HepG2 (cell line): Measurements from ENCODE around the gene CCDC57. TPM values are rescaled to one million over a fixed set of nuclear protein-coding genes. Genes with fewer than 3 reads are reported as not detected.

Experiments used
- ATAC-seq: fragments of 200-7000 bp; cut with Tn5 transposase; 3 replicates; pipeline ENCODE4 v1.9.1; 2020; ENCODE audit warnings: mild to moderate bottlenecking, moderate library complexity
- BruUV-seq: library from RNA; stranded (reverse); fragments of 400-500 nt; replicated peaks from 2 replicates; lab custom pipeline; 2021; lab: Mats Ljungman, UMichigan
- CTCF ChIA-PET: fragments of 300-600 bp; formaldehyde crosslinking; extraction: SDS; loops from one replicate; lab custom pipeline; 2021; ENCODE audit warnings: low total read pairs, inconsistent platforms, low intra/inter-chr PET ratio; lab: Yijun Ruan, JAX
- POLR2A ChIA-PET: fragments of 350-600 bp; sonication (Branson Sonifier 250); formaldehyde crosslinking; loops from one replicate; lab custom pipeline; 2020; ENCODE audit warnings: antibody characterized with exemption, inconsistent platforms; lab: Yijun Ruan, JAX
- DNase-seq: peaks from one replicate; pipeline ENCODE4 v3.0.0-alpha.2; 2015; ENCODE audit warnings: low spot score
- FAIRE-seq: peaks from 3 replicates; lab custom pipeline; 2011; peaks lifted over from hg19 to GRCh38; lab: Jason Lieb, UNC
- H2AFZ ChIP-seq: one replicate; pipeline ENCODE4 v1.6.1; 2011; ENCODE audit warnings: low read length, inconsistent platforms
- H3K27ac ChIP-seq: fragments of 300-600 bp; 3 replicates; pipeline ENCODE4 v1.8.0; 2011; ENCODE audit warnings: mixed run types, mild to moderate bottlenecking, mixed read lengths, low read length, inconsistent platforms; ENCODE audit not compliant: insufficient read depth; ENCODE audit errors: extremely low read length
- H3K27me3 ChIP-seq, 2 experiments: fragments of 200-600 bp in 1 of 2; 2 replicates in 1 of 2; 3 replicates in 1 of 2; pipeline versions ENCODE4 v1.6.0 to v1.8.0; 2011; ENCODE audit warnings: low read length in 2 of 2, mild to moderate bottlenecking in 2 of 2, moderate library complexity in 2 of 2, inconsistent platforms in 1 of 2; ENCODE audit not compliant: insufficient read depth in 2 of 2, control insufficient read depth in 1 of 2
- H3K36me3 ChIP-seq, 2 experiments: fragments of 200-600 bp in 1 of 2; replicated peaks in 1 of 2; 2 replicates in 1 of 2; 3 replicates in 1 of 2; pipeline versions ENCODE4 v1.5.1 to v1.8.0; 2011; ENCODE audit warnings: low read length in 2 of 2, inconsistent platforms in 1 of 2; ENCODE audit not compliant: insufficient read depth in 2 of 2, control insufficient read depth in 1 of 2
- H3K4me1 ChIP-seq: 2 replicates; pipeline ENCODE4 v1.5.1; 2012; ENCODE audit warnings: low read length, inconsistent platforms; ENCODE audit not compliant: insufficient read depth
- H3K4me2 ChIP-seq: 2 replicates; pipeline ENCODE4 v1.6.0; 2011; ENCODE audit warnings: low read depth, low read length, inconsistent platforms
- H3K4me3 ChIP-seq, 3 experiments: fragments of 200-600 bp in 1 of 3; sonication (generic), shearing (Covaris generic) in 1 of 3; replicated peaks in 1 of 3; 2 replicates each; pipeline ENCODE4 v1.5.1; 2011 to 2016; ENCODE audit warnings: low read length in 3 of 3, inconsistent platforms in 2 of 3, low read depth in 2 of 3, mild to moderate bottlenecking in 2 of 3, control low read depth in 1 of 3, mixed read lengths in 1 of 3; ENCODE audit not compliant: insufficient read depth in 1 of 3
- H3K79me2 ChIP-seq: one replicate; pipeline ENCODE4 v1.6.1; 2011; ENCODE audit warnings: low read length, inconsistent platforms; ENCODE audit not compliant: insufficient read depth
- H3K9ac ChIP-seq: 2 replicates; pipeline ENCODE4 v1.6.0; 2011; ENCODE audit warnings: mild to moderate bottlenecking, low read depth, low read length, inconsistent platforms; ENCODE audit not compliant: insufficient read depth
- H3K9me3 ChIP-seq: 2 replicates; pipeline ENCODE4 v1.5.1; 2012; ENCODE audit warnings: mild to moderate bottlenecking, low read length
- H4K20me1 ChIP-seq: 2 replicates; pipeline ENCODE4 v1.6.0; 2011; ENCODE audit warnings: inconsistent platforms, mild to moderate bottlenecking, low read length, moderate library complexity; ENCODE audit not compliant: insufficient read depth
- CCAR2 ChIP-seq: fragments of 200-400 bp; formaldehyde crosslinking; optimal IDR thresholded peaks from 2 replicates; pipeline ENCODE3; 2018; ENCODE audit warnings: low read depth, mild to moderate bottlenecking, low read length, moderate library complexity
- HNRNPLL ChIP-seq: fragments of 200-400 bp; formaldehyde crosslinking; IDR thresholded peaks from 2 replicates; pipeline ENCODE4 v1.6.1; 2017; ENCODE audit warnings: mild to moderate bottlenecking, low read depth, low read length; ENCODE audit not compliant: poor library complexity, severe bottlenecking
- JUN ChIP-seq: sonication (generic); formaldehyde crosslinking; IDR thresholded peaks from 2 replicates; pipeline ENCODE4 v1.4.0; 2020; ENCODE audit warnings: mild to moderate bottlenecking, missing genetic modification reagents
- KDM2A ChIP-seq: sonication (generic); formaldehyde crosslinking; IDR thresholded peaks from 2 replicates; pipeline ENCODE4 v1.4.0; 2020; ENCODE audit warnings: low read depth, missing genetic modification reagents, borderline replicate concordance
- MXD1 ChIP-seq: sonication (generic); formaldehyde crosslinking; IDR thresholded peaks from 2 replicates; pipeline ENCODE4 v1.4.0; 2020; ENCODE audit warnings: mild to moderate bottlenecking, missing genetic modification reagents
- NFIB ChIP-seq: sonication (generic); formaldehyde crosslinking; IDR thresholded peaks from 2 replicates; pipeline ENCODE4 v1.9.0; 2021; ENCODE audit warnings: missing genetic modification reagents, mild to moderate bottlenecking, borderline replicate concordance
- PRDM10 ChIP-seq: sonication (generic); formaldehyde crosslinking; IDR thresholded peaks from 2 replicates; pipeline ENCODE4 v1.4.0; 2020; ENCODE audit warnings: low read depth, missing genetic modification reagents
- RXRA ChIP-seq: sonication (generic); formaldehyde crosslinking; IDR thresholded peaks from 2 replicates; pipeline ENCODE4 v1.5.1; 2020; ENCODE audit warnings: missing genetic modification reagents
- SALL2 ChIP-seq: sonication (generic); formaldehyde crosslinking; IDR thresholded peaks from 2 replicates; pipeline ENCODE4 v1.8.1; 2023; ENCODE audit warnings: mild to moderate bottlenecking, missing genetic modification reagents, inconsistent platforms
- ZNF335 ChIP-seq: sonication (generic); formaldehyde crosslinking; IDR thresholded peaks from 2 replicates; pipeline ENCODE4 v1.4.0; 2020; ENCODE audit warnings: missing genetic modification reagents
- ZNF34 ChIP-seq: sonication (generic); formaldehyde crosslinking; IDR thresholded peaks from 2 replicates; pipeline ENCODE4 v1.4.0; 2020; ENCODE audit warnings: mild to moderate bottlenecking, missing genetic modification reagents, borderline replicate concordance
- ZNF383 ChIP-seq: sonication (generic); formaldehyde crosslinking; IDR thresholded peaks from 2 replicates; pipeline ENCODE4 v1.4.0; 2020; ENCODE audit warnings: missing genetic modification reagents, mild to moderate bottlenecking, borderline replicate concordance
- WGBS: methylation state at CpG from one replicate; pipeline ENCODE4 v1.1.6; 2017; ENCODE audit warnings: low lambda C conversion rate; 5-methylcytosine and 5-hydroxymethylcytosine counted together
- in situ Hi-C: cut with HindIII; loops from 2 replicates; pipeline ENCODE4 v1.10.0; 2017; ENCODE audit warnings: low pct_unique_long_range_greater_than_20kb; ENCODE audit not compliant: extremely low pct_ligation_motif_present
- intact Hi-C: fragments of 100-400 bp; cut with micrococcal nuclease; formaldehyde crosslinking; loops from one replicate; pipeline ENCODE4 v1.10.0; 2022; ENCODE audit not compliant: unreplicated experiment
- polyA plus RNA-seq, 8 experiments: library from polyadenylated mRNA; depleted of rRNA in 3 of 8; stranded (reverse) in 7 of 8; unstranded in 1 of 8; fragments of >200 nt; fragmentation: Illumina TruSeq in 4 of 8; extraction: Trizol in 4 of 8; gene quantifications; 2 replicates each; pipeline versions ENCODE4 v1.2.1 to v1.2.3, GENCODE V29; 2011 to 2016; ENCODE audit warnings: low read depth in 4 of 8, missing spikeins in 1 of 8, mixed read lengths in 1 of 8; ENCODE audit not compliant: insufficient read depth in 1 of 8
- total RNA-seq, 5 experiments: library from RNA; depleted of rRNA; stranded (reverse); fragments of >200 nt; fragmentation: Illumina TruSeq; extraction: Trizol; gene quantifications; 2 replicates each; pipeline ENCODE4 v1.2.3, GENCODE V29; 2016; ENCODE audit warnings: low read depth in 1 of 5
- TF ChIP-seq, protein P1 (sequence below): sonication (generic); formaldehyde crosslinking; IDR thresholded peaks from 2 replicates; pipeline ENCODE4 v1.4.0; 2020; ENCODE audit warnings: missing genetic modification reagents, mild to moderate bottlenecking, borderline replicate concordance

The CCDC57 gene
- total and polyA plus RNA-seq, 2 of the 13 experiments (the other 11 are each of a cell fraction or from before 2014, with no cell fraction given) = 59.3 to 59.9 TPM

GRCh38 chr17:82226809-82227628 lies 14.4 kb upstream of the CCDC57 start (continued):
- no peak for TF ChIP-seq PRDM10 (CRISPR knock-in tag)
- no peak for TF ChIP-seq CCAR2
- no peak for TF ChIP-seq NFIB

- H3K4me3 ChIP-seq = peak overlapping the region; percentile 56 to 77 (median 60); a peak in 5 of 6 replicates
- no TSS peak for BruUV-seq
- H3K4me2 ChIP-seq = peak overlapping the region; percentile 95
- H3K36me3 ChIP-seq = no peaks in the 10 kb centered on the region
- H3K4me1 ChIP-seq = peaks cover 56% of the 10 kb centered on the region
- H3K9ac ChIP-seq = peak overlapping the region; percentile 66
- ATAC-seq (no peak), FAIRE-seq (no peak), DNase-seq (no peak)
- in situ Hi-C loops (no loop called here), intact Hi-C loops (no loop called here)
- 58% methylated on average over 9 of the region's 15 CpGs for WGBS
- no peak overlapping the region for H2AFZ ChIP-seq
- CTCF ChIA-PET = no interaction called here
- POLR2A ChIA-PET = interaction anchor here (0.8 to 3.2 kb wide), 11 partner anchors 9 to 249 kb away, joined by 3 to 29 read pairs (median 3); partner anchors contain the start of gene CCDC57
- peaks cover 18% of the 10 kb centered on the region; the same call in 1 of the 2 replicates for H4K20me1 ChIP-seq
- H3K9me3 ChIP-seq = no peaks in the 10 kb centered on the region
- peak overlapping the region; percentile 27 for H3K27ac ChIP-seq
- H3K79me2 ChIP-seq = peaks cover 21% of the 10 kb centered on the region
- H3K27me3 ChIP-seq = no peaks in the 10 kb centered on the region; a peak in 1 of 5 replicates
- no peak for TF ChIP-seq ZNF335 (CRISPR knock-in tag)
- TF ChIP-seq SALL2 = no peak
- peak; percentile 16; the same call in 1 of the 2 replicates for TF ChIP-seq RXRA (CRISPR knock-in tag)
- TF ChIP-seq, protein P1, sequence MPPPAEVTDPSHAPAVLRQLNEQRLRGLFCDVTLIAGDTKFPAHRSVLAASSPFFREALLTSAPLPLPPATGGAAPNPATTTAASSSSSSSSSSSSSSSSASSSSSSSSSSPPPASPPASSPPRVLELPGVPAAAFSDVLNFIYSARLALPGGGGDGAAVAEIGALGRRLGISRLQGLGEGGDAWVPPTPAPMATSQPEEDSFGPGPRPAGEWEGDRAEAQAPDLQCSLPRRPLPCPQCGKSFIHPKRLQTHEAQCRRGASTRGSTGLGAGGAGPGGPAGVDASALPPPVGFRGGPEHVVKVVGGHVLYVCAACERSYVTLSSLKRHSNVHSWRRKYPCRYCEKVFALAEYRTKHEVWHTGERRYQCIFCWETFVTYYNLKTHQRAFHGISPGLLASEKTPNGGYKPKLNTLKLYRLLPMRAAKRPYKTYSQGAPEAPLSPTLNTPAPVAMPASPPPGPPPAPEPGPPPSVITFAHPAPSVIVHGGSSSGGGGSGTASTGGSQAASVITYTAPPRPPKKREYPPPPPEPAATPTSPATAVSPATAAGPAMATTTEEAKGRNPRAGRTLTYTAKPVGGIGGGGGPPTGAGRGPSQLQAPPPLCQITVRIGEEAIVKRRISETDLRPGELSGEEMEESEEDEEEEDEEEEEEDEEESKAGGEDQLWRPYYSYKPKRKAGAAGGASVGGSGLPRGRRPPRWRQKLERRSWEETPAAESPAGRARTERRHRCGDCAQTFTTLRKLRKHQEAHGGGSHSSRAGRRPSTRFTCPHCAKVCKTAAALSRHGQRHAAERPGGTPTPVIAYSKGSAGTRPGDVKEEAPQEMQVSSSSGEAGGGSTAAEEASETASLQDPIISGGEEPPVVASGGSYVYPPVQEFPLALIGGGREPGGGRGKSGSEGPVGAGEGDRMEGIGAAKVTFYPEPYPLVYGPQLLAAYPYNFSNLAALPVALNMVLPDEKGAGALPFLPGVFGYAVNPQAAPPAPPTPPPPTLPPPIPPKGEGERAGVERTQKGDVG (CRISPR knock-in tag) = no peak
- peak; percentile 3 for TF ChIP-seq HNRNPLL
- no peak for TF ChIP-seq KDM2A (CRISPR knock-in tag)
- no peak for TF ChIP-seq ZNF34 (CRISPR knock-in tag)
- peak; percentile 5; the same call in 1 of the 2 replicates for TF ChIP-seq MXD1 (CRISPR knock-in tag)
- TF ChIP-seq ZNF383 (CRISPR knock-in tag) = no peak
- no peak for TF ChIP-seq JUN (CRISPR knock-in tag)
These were observed 13.6 kb upstream of the CCDC57 start for GRCh38 chr17:82226146-82226808.
